ENCODE measurements around the gene SKIDA1. TPM values are rescaled to one million over a fixed set of nuclear protein-coding genes. Genes with fewer than 3 reads are reported as not detected.

The SKIDA1 gene
- total RNA-seq, 1 experiment from 2014 or later = 0.34 TPM

DNA sequence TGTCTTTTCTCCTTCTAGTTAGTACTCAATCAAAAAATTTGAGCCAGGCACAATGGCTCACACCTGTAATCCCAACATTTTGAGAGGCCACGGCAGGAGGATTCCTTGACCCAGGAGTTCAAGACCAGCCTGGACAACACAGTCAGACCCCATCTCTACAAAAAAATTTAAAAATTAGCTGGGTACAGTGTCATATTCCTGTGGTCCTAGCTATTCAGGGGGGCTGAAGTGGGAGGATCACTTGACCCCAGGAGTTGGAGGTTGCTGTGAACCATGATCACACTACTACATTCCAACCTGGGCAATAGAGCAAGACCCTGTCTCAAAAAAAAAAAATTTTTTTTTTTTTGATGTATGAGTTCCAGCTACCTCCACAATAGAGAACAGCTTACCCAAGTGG, 57.8 kb downstream of the SKIDA1 start (continued):
- no peak for TF ChIP-seq CBX3 (IDR thresholded peaks at IDR 0.05; ENCODE audit: low read depth)

GRCh38 chr10:21464134-21464533, 61.3 kb downstream of the SKIDA1 start:
- TF ChIP-seq, protein P1, sequence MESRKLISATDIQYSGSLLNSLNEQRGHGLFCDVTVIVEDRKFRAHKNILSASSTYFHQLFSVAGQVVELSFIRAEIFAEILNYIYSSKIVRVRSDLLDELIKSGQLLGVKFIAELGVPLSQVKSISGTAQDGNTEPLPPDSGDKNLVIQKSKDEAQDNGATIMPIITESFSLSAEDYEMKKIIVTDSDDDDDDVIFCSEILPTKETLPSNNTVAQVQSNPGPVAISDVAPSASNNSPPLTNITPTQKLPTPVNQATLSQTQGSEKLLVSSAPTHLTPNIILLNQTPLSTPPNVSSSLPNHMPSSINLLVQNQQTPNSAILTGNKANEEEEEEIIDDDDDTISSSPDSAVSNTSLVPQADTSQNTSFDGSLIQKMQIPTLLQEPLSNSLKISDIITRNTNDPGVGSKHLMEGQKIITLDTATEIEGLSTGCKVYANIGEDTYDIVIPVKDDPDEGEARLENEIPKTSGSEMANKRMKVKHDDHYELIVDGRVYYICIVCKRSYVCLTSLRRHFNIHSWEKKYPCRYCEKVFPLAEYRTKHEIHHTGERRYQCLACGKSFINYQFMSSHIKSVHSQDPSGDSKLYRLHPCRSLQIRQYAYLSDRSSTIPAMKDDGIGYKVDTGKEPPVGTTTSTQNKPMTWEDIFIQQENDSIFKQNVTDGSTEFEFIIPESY (IDR thresholded peaks at IDR 0.05; ENCODE audit: extremely low read depth, insufficient replicate concordance, low read length) = no peak
- TF ChIP-seq, protein P2, sequence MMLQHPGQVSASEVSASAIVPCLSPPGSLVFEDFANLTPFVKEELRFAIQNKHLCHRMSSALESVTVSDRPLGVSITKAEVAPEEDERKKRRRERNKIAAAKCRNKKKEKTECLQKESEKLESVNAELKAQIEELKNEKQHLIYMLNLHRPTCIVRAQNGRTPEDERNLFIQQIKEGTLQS (IDR thresholded peaks at IDR 0.05) = no peak
- no peak for TF ChIP-seq YY1 (IDR thresholded peaks at IDR 0.05; ENCODE audit: extremely low read depth, insufficient replicate concordance, low read depth, low read length)
- no peak for TF ChIP-seq SRF (IDR thresholded peaks at IDR 0.05; ENCODE audit: low read depth)
- TF ChIP-seq JUND (IDR thresholded peaks at IDR 0.05) = no peak
- TF ChIP-seq, protein P3, sequence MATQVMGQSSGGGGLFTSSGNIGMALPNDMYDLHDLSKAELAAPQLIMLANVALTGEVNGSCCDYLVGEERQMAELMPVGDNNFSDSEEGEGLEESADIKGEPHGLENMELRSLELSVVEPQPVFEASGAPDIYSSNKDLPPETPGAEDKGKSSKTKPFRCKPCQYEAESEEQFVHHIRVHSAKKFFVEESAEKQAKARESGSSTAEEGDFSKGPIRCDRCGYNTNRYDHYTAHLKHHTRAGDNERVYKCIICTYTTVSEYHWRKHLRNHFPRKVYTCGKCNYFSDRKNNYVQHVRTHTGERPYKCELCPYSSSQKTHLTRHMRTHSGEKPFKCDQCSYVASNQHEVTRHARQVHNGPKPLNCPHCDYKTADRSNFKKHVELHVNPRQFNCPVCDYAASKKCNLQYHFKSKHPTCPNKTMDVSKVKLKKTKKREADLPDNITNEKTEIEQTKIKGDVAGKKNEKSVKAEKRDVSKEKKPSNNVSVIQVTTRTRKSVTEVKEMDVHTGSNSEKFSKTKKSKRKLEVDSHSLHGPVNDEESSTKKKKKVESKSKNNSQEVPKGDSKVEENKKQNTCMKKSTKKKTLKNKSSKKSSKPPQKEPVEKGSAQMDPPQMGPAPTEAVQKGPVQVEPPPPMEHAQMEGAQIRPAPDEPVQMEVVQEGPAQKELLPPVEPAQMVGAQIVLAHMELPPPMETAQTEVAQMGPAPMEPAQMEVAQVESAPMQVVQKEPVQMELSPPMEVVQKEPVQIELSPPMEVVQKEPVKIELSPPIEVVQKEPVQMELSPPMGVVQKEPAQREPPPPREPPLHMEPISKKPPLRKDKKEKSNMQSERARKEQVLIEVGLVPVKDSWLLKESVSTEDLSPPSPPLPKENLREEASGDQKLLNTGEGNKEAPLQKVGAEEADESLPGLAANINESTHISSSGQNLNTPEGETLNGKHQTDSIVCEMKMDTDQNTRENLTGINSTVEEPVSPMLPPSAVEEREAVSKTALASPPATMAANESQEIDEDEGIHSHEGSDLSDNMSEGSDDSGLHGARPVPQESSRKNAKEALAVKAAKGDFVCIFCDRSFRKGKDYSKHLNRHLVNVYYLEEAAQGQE (IDR thresholded peaks at IDR 0.05; ENCODE audit: low read depth) = no peak
- TF ChIP-seq ELF1 (IDR thresholded peaks at IDR 0.05; ENCODE audit: borderline replicate concordance, low read depth) = no peak
- TF ChIP-seq FOSL1 (IDR thresholded peaks at IDR 0.05; ENCODE audit: low read depth) = no peak
- no peak for TF ChIP-seq CTCF (IDR thresholded peaks at IDR 0.05 in 2 of 3, conservative IDR thresholded peaks at IDR 0.05 in 1 of 3; ENCODE audit: borderline replicate concordance in 1 of 3, insufficient read depth in 1 of 3, low read depth in 2 of 3, low read length in 2 of 3)
- TF ChIP-seq MAX (IDR thresholded peaks at IDR 0.05) = no peak
- TF ChIP-seq EZH2phosphoT487 (IDR thresholded peaks at IDR 0.05; ENCODE audit: borderline replicate concordance) = no peak
- TF ChIP-seq TCF7L2 (IDR thresholded peaks at IDR 0.05; ENCODE audit: borderline replicate concordance, extremely low read depth, insufficient read depth, insufficient read length) = no peak
- TF ChIP-seq POLR2AphosphoS5 (IDR thresholded peaks at IDR 0.05; ENCODE audit: low read depth, low read length) = no peak
- no peak for TF ChIP-seq CBX3 (IDR thresholded peaks at IDR 0.05; ENCODE audit: low read depth)
- no peak for TF ChIP-seq EGR1 (IDR thresholded peaks at IDR 0.05; ENCODE audit: low read depth)
- TF ChIP-seq ZFX (IDR thresholded peaks at IDR 0.05) = no peak
- TF ChIP-seq POLR2A (IDR thresholded peaks at IDR 0.05; ENCODE audit: borderline replicate concordance, extremely low read depth, insufficient read depth, insufficient read length) = no peak
- TF ChIP-seq RAD21 (IDR thresholded peaks at IDR 0.05; ENCODE audit: low read depth) = no peak
- no peak for TF ChIP-seq SIN3A (IDR thresholded peaks at IDR 0.05; ENCODE audit: low read depth)
- TF ChIP-seq SP1 (IDR thresholded peaks at IDR 0.05; ENCODE audit: low read depth) = no peak
- no peak overlapping the region for H3K9ac ChIP-seq (ENCODE audit: low read length)
- no peaks in the 10 kb centered on the region for H3K9me3 ChIP-seq (ENCODE audit: control insufficient read depth in 1 of 2, insufficient read depth in 1 of 2, low read depth in 1 of 2, low read length in 2 of 2)
- no peak overlapping the region for H3K27ac ChIP-seq (ENCODE audit: low read depth, low read length)
- no peaks in the 10 kb centered on the region for H4K20me1 ChIP-seq (ENCODE audit: insufficient read depth)
- H3K36me3 ChIP-seq (ENCODE audit: control insufficient read depth in 1 of 2, insufficient read depth in 2 of 2, low read length in 2 of 2) = no peaks in the 10 kb centered on the region
- ChIA-PET CTCF (no interaction called here), POLR2A (no interaction called here), RAD21 (ENCODE audit: low non-redundant PET in 1 of 2, low total read pairs in 2 of 2, uncharacterized antibody in 2 of 2, unreplicated experiment in 2 of 2) (no interaction called here)
- DNase-seq (ENCODE audit: low read depth, low spot score) = no peak
- H3K4me2 ChIP-seq (ENCODE audit: low read length) = no peak overlapping the region
- no peaks in the 10 kb centered on the region for H3K27me3 ChIP-seq (ENCODE audit: insufficient read depth, low read length)
- ATAC-seq = no peak
- no peak overlapping the region for H3K4me3 ChIP-seq (replicated peaks in 1 of 2; ENCODE audit: low read depth in 1 of 2, low read length in 2 of 2)
- H2AFZ ChIP-seq (ENCODE audit: low read depth, low read length, poor library complexity, severe bottlenecking) = no peak overlapping the region
- no peaks in the 10 kb centered on the region for H3K4me1 ChIP-seq (ENCODE audit: control insufficient read depth in 1 of 2, insufficient read depth in 2 of 2, low read length in 2 of 2)
- no peaks in the 10 kb centered on the region for H3K9me2 ChIP-seq (ENCODE audit: insufficient read depth)
- H3K79me2 ChIP-seq (ENCODE audit: insufficient read depth, low read length) = no peaks in the 10 kb centered on the region
- no TSS peak for BruUV-seq (replicated peaks)
- intact Hi-C loops (cut with micrococcal nuclease) = no loop called here
